GM18907 (cell line): ENCODE measurements around the gene UST.
"Not testable (repeated sequence)": the region's sequence is repeated elsewhere in the genome, so short reads cannot be mapped to it uniquely, and the experiment has no call there.

Experiments
- ATAC-seq: cut with Tn5 transposase; IDR thresholded peaks from one replicate; pipeline ENCODE4 v1.9.1; 2021; ENCODE audit warnings: mild to moderate bottlenecking, moderate library complexity; ENCODE audit not compliant: unreplicated experiment

UST gene

GRCh38 chr6:148831064-148831463 is 84.2 kb downstream of the UST start:
- no peak for ATAC-seq

- no peak for ATAC-seq
These were observed 84.7 kb downstream of the UST start for GRCh38 chr6:148831531-148831930.

- no peak for ATAC-seq
These were observed 89.2 kb downstream of the UST start for GRCh38 chr6:148835920-148836441.

- no peak for ATAC-seq
These were observed 89.9 kb downstream of the UST start for GRCh38 chr6:148836751-148837150.

GRCh38 chr6:148837941-148838340 is 91.1 kb downstream of the UST start:
- no peak for ATAC-seq

GRCh38 chr6:148839044-148839443 is 92.2 kb downstream of the UST start:
- ATAC-seq = no peak

GRCh38 chr6:148840256-148840655 is 93.4 kb downstream of the UST start:
- ATAC-seq = no peak

GRCh38 chr6:148842296-148843019 is 95.6 kb downstream of the UST start:
- no peak for ATAC-seq

- ATAC-seq = no peak
These were observed 98.6 kb downstream of the UST start for GRCh38 chr6:148845464-148845863.

GRCh38 chr6:148846778-148847761 is 100.2 kb downstream of the UST start:
- ATAC-seq = no peak

- no peak for ATAC-seq
These were observed 102.1 kb downstream of the UST start for GRCh38 chr6:148848915-148849314.

GRCh38 chr6:148849449-148849848 is 102.6 kb downstream of the UST start:
- not testable (repeated sequence) for ATAC-seq

GRCh38 chr6:148850964-148851363 is 104.1 kb downstream of the UST start:
- ATAC-seq = no peak

GRCh38 chr6:148851683-148852556 is 105.1 kb downstream of the UST start:
- no peak for ATAC-seq

GRCh38 chr6:148852688-148853087 is 105.9 kb downstream of the UST start:
- no peak for ATAC-seq

GRCh38 chr6:148853113-148853512 is 106.3 kb downstream of the UST start:
- not testable (repeated sequence) for ATAC-seq

GRCh38 chr6:148854096-148854495 is 107.3 kb downstream of the UST start:
- no peak for ATAC-seq

GRCh38 chr6:148854992-148855391 is 108.2 kb downstream of the UST start:
- no peak for ATAC-seq

- no peak for ATAC-seq
These were observed 108.9 kb downstream of the UST start for GRCh38 chr6:148855744-148856143.

GRCh38 chr6:148857798-148858390 is 111.1 kb downstream of the UST start:
- no peak for ATAC-seq
